ENCODE data around the gene CNKSR1.

GRCh38 chr1:26184086-26184485 is 6.8 kb downstream of the CNKSR1 start:
- TF ChIP-seq SMAD3 (CRISPR knock-in tag; IDR thresholded peaks at IDR 0.05; ENCODE audit: borderline replicate concordance) (no peak), CTCF (IDR thresholded peaks at IDR 0.05) (no peak), MAX (CRISPR knock-in tag; IDR thresholded peaks at IDR 0.05) (no peak), ERG (CRISPR knock-in tag; IDR thresholded peaks at IDR 0.05) (no peak), ETV6 (CRISPR knock-in tag; IDR thresholded peaks at IDR 0.05) (no peak)
